GM04504 (cell line): ENCODE data around the gene PPP4R1.
A peak's percentile ranks its signal among the peaks of the same experiment; 100 is the strongest.
"Not testable (repeated sequence)": the region's sequence is repeated elsewhere in the genome, so short reads cannot be mapped to it uniquely, and the experiment has no call there.

Experiments used
- DNase-seq: peaks from one replicate; pipeline ENCODE4 v3.0.0-alpha.2; 2012; ENCODE audit warnings: low read depth

The PPP4R1 gene, protein sequence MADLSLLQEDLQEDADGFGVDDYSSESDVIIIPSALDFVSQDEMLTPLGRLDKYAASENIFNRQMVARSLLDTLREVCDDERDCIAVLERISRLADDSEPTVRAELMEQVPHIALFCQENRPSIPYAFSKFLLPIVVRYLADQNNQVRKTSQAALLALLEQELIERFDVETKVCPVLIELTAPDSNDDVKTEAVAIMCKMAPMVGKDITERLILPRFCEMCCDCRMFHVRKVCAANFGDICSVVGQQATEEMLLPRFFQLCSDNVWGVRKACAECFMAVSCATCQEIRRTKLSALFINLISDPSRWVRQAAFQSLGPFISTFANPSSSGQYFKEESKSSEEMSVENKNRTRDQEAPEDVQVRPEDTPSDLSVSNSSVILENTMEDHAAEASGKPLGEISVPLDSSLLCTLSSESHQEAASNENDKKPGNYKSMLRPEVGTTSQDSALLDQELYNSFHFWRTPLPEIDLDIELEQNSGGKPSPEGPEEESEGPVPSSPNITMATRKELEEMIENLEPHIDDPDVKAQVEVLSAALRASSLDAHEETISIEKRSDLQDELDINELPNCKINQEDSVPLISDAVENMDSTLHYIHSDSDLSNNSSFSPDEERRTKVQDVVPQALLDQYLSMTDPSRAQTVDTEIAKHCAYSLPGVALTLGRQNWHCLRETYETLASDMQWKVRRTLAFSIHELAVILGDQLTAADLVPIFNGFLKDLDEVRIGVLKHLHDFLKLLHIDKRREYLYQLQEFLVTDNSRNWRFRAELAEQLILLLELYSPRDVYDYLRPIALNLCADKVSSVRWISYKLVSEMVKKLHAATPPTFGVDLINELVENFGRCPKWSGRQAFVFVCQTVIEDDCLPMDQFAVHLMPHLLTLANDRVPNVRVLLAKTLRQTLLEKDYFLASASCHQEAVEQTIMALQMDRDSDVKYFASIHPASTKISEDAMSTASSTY

GRCh38 chr18:9614401-9615279 lies at the start of gene PPP4R1:
TSS of gene PPP4R1 (minus strand) at chr18:9614559. CDS start at chr18:9614484, 75 bp downstream.
- DNase-seq: no peak

- no peak for DNase-seq
Measured at GRCh38 chr18:9663377-9663776, 49.0 kb upstream of the PPP4R1 start.

DNA sequence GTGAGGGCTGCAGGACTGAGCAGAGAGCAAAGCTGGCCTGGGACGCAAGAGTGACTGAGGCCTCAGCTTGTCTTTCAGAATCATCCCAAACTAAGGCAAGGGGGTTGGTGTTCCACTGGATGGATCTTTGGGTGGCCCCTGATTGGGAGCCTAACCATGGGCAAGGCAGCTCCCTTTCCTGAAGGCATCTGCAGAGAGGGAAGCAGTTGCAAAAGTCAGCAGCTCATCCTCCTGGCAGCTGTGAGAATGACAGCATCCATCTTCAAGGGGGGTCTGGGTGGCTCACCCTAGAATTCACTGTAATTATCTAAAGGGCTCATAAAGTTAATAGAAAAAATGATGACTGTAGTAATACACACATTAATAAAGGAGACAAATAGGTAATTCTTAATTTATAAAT lies 47.2 kb upstream of the PPP4R1 start:
- no peak for DNase-seq

- DNase-seq: no peak
Measured at GRCh38 chr18:9659499-9660375, 45.4 kb upstream of the PPP4R1 start.

DNA sequence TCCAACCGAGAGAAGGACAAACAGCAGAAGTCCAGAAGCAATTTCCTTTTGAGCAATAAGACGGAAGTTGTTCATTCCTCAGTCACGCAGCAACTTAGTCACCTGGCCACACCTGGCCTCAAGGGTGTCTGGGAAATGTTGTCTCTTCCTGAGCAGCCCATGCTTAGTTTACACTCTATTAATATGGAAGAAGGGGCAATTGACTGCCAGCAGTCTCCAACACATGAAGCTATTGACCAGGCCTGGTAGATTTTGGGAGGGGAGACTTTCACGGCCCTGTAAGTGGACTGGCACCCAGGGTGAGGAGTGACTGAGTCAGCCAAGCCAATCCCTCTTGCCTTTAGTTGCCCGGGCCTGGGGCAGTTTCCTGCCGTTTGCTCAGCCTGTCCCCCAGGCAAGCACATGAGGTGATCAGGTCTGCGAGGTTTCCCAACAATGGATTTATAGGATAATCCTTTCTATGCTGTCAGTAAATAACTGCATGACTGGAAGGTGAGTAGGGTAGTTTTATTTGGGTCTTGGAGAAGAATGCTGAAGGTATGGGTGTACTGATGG lies 43.8 kb upstream of the PPP4R1 start:
- DNase-seq: no peak

- DNase-seq: no peak
Measured at GRCh38 chr18:9655232-9655767, 40.9 kb upstream of the PPP4R1 start.

DNA sequence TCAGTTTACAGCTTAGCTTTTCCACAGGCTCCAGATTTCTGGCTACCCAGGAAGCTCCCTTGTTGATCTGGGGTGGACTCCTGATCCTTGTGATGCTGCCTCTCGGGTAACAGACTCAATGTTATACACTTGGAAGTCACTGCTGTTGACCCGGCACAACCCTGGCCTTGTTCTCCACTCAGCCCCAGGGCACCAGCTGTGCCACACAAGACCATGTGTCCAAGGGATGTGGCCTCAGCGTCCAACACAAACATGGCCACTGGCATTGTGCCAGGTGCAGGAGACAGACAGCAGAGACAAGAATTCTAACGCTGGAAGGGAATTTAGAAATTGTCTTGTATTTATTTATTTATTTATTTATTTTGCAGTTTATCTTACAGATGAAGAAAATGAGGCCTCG lies 39.0 kb upstream of the PPP4R1 start:
- DNase-seq: no peak

DNA sequence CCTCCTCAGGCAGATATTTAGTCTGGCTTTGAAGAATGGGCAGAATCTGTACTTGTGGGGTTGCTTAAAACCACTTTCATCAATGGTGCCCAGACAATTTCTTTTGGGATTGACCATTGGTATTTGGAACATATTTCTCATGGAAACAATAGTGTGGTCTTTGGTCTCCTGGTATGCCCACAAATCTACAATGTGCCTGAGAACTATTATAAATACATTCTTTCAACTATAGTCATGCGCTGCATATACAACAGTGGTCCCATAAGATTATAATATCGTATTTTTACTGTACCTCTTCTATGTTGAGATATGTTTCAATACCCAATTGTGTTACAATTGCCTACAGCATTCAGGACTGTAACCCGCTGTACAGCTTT lies 34.8 kb upstream of the PPP4R1 start:
- no peak for DNase-seq

GRCh38 chr18:9648431-9649163 lies 34.2 kb upstream of the PPP4R1 start:
- DNase-seq: no peak

GRCh38 chr18:9647496-9648323 lies 33.4 kb upstream of the PPP4R1 start:
- no peak for DNase-seq

DNA sequence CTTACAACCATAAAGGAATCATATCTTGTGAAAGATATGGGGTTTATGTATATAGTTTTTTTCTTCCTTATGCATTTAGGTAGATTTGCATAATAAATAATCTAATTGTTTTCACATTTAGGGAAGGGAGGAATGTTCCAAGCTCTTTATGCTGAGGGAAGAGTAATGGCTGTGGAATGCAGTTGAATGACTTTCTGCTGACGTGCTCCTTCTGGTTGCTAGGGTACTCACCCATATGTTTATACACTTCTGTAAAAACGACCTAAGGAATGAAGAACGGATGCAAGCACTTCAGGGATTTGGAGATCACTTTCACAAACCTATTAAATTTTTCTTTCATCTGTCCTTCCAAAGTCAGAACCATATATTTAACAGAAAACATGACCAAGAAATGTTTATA lies 29.2 kb upstream of the PPP4R1 start:
- DNase-seq: peak; percentile 88

DNA sequence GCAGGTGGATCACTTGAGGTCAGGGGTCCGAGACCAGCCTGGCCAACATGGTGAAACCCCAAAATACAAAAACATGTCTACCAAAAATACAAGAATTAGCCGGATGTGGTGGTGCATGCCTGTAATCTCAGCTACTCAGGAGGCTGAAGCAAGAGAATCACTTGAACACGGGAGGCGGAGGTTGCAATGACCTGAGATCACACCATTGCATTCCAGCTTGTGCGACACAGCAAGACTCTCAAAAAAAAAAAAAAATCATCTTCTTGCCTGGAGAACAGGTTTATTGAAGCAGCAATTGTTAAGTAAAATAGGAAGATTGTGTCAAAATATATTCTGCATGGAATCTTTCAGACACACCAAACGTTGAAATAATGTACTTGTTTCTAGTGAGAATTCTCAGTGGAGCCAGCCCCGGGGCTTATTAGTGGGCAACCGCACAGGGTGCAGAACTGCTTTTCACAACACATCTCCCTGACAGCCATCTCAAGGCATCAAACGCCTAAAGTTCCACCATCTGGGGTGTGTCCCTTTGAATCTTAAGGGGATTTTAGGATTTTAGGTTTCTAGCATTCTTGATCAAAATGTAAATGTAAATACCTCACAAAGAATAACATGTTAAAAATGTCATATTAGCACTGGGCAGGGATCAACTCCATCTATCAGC lies 28.6 kb upstream of the PPP4R1 start:
- DNase-seq: no peak

- not testable (repeated sequence) for DNase-seq
Measured at GRCh38 chr18:9641081-9641480, 26.7 kb upstream of the PPP4R1 start.

GRCh38 chr18:9638886-9639285 lies 24.5 kb upstream of the PPP4R1 start:
- DNase-seq: no peak

DNA sequence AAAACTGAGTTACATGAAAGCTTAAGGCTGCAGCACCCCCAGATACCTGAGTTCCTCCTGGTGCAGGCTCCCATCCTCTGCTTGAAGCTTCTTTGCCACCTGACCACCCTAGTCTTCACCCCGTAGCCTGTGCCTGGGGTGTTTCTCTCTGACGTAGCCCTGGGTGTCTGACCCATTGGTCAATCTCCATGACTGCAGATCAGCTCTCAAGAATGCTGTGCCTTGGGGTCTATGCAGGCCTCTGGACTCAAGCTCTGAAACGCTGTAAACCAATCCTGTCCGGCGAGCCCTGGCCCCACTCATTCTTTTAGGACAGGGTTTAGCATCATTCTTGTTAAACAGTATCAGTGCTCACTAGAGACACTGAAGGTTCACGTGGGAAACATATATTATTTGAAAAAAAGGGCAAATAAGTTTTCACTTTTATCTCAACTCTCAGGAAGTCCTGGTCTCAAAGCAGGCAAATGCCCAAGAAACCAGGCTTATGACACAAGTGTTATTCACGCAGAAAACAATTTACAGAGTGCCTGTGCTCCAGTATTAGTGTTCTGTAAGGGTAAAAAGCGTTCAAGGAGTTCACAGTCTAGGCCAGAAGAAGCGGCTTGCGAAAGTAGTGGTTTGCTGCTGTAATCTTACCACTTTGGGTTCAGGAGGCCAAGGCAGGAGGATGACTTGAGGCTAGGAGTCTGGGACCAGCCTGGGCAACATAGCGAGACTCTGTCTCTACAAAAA lies 22.8 kb upstream of the PPP4R1 start:
- no peak for DNase-seq

DNA sequence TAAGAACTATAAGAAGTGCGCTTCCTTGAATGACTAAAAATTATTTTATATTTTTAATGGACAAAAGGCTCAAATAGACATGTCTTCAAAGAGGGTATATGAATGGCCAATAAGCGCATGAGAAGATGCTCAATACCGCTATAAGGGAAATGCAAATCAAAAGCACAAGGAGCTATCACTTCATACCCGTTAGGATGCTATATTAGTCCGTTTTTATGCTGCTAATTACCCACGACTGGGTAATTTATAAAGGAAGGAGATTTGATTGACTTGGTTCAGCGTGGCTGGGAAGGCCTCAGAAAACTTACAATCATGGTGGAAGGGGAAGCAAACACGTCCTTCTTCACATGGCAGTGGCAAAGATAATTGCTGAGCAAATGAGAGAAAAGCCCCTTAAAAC lies 20.5 kb upstream of the PPP4R1 start:
- no peak for DNase-seq

- peak; percentile 55 for DNase-seq
Measured at GRCh38 chr18:9631814-9632496, 17.6 kb upstream of the PPP4R1 start.
